HEK293T (cell line): ENCODE measurements around the gene LPO.

Experiments
- BHLHE40 ChIP-seq: fragments of 450-650 bp; IDR thresholded peaks from 2 replicates; pipeline ENCODE4 v1.6.1; 2016; ENCODE audit warnings: mild to moderate bottlenecking, moderate library complexity, borderline replicate concordance
- CTBP1 ChIP-seq: fragments of 450-650 bp; IDR thresholded peaks from 2 replicates; pipeline ENCODE4 v1.6.1; 2016; ENCODE audit warnings: borderline replicate concordance
- FOXM1 ChIP-seq: fragments of 450-650 bp; IDR thresholded peaks from 2 replicates; pipeline ENCODE4 v1.6.1; 2017; ENCODE audit warnings: mild to moderate bottlenecking, borderline replicate concordance
- HDGF ChIP-seq: fragments of 450-650 bp; IDR thresholded peaks from 2 replicates; pipeline ENCODE4 v1.6.1; 2017; ENCODE audit warnings: antibody characterized with exemption, borderline replicate concordance
- L3MBTL2 ChIP-seq: fragments of 450-650 bp; conservative IDR thresholded peaks from 2 replicates; pipeline ENCODE4 v1.6.1; 2016; ENCODE audit warnings: mild to moderate bottlenecking
- LEF1 ChIP-seq: fragments of 450-650 bp; IDR thresholded peaks from 2 replicates; pipeline ENCODE4 v1.6.1; 2017; ENCODE audit warnings: mild to moderate bottlenecking, borderline replicate concordance
- NFRKB ChIP-seq: fragments of 450-650 bp; IDR thresholded peaks from 2 replicates; pipeline ENCODE4 v1.6.1; 2016; ENCODE audit warnings: mild to moderate bottlenecking, moderate library complexity
- SP1 ChIP-seq: fragments of 450-650 bp; IDR thresholded peaks from 2 replicates; pipeline ENCODE4 v1.6.1; 2017
- SUZ12 ChIP-seq: fragments of 450-650 bp; IDR thresholded peaks from 2 replicates; pipeline ENCODE4 v1.6.1; 2016; ENCODE audit warnings: mild to moderate bottlenecking
- TARDBP ChIP-seq: fragments of 450-650 bp; IDR thresholded peaks from 2 replicates; pipeline ENCODE4 v1.6.1; 2016
- TF ChIP-seq, protein P1 (sequence below): fragments of 450-650 bp; IDR thresholded peaks from 2 replicates; pipeline ENCODE4 v1.6.1; 2016

DNA sequence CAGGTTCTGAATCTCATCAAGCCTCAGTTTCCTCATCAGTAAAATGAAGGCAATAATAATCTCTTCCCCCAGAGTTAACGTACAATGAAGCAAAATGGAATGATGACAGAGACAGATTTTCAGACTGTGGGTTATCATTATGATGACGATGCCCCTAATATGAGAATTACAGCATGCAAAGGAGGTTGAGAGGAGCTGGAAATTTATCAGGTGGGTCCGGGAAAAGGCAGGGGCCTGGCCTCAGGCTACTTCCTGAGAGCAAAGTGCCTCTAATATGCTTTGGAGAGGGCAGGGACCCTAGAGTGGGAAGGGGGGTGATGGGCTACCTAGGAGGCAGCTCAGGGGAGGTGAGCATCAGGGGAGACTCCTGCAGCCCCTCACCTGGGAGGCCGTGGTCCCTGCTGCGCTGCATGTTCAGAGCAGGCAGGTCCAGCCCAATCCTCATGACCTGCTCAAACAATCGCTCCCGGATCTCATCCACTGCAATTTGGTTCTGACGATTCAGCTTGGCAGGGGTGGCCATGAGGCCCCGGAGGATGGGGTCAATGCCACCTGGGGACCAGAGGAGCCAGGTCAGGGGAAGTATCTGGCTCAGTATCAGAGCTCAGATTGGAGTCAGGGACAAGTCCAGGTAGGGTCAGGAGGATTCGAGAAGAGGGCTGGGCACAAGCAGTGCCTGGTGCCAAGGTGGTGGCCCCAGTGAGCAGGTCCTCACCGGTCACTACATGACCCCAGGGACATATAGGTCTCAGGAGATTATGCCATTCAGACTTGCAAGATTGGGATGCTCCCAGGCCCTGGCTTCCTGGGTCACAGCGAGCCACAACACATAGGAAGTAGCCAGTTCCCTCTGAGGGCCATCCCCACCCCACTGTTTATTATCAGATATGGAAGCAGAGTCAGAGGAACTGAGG, 34.2 kb downstream of the LPO start:
- TF ChIP-seq TARDBP (no peak), BHLHE40 (no peak), NFRKB (no peak), LEF1 (no peak), CTBP1 (no peak), L3MBTL2 (no peak), HDGF (no peak), SP1 (no peak), FOXM1 (no peak), SUZ12 (no peak)
- TF ChIP-seq, protein P1, sequence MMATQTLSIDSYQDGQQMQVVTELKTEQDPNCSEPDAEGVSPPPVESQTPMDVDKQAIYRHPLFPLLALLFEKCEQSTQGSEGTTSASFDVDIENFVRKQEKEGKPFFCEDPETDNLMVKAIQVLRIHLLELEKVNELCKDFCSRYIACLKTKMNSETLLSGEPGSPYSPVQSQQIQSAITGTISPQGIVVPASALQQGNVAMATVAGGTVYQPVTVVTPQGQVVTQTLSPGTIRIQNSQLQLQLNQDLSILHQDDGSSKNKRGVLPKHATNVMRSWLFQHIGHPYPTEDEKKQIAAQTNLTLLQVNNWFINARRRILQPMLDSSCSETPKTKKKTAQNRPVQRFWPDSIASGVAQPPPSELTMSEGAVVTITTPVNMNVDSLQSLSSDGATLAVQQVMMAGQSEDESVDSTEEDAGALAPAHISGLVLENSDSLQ, result no peak
